GF-D8 (cell line): ENCODE data around the gene RNF31.

Source experiments
- DNase-seq: peaks from one replicate; lab custom pipeline; 2025; lab: John Stamatoyannopoulos, UW

Gene RNF31

GRCh38 chr14:24137529-24138395 is 9.5 kb upstream of the RNF31 start:
- no peak for DNase-seq

DNA sequence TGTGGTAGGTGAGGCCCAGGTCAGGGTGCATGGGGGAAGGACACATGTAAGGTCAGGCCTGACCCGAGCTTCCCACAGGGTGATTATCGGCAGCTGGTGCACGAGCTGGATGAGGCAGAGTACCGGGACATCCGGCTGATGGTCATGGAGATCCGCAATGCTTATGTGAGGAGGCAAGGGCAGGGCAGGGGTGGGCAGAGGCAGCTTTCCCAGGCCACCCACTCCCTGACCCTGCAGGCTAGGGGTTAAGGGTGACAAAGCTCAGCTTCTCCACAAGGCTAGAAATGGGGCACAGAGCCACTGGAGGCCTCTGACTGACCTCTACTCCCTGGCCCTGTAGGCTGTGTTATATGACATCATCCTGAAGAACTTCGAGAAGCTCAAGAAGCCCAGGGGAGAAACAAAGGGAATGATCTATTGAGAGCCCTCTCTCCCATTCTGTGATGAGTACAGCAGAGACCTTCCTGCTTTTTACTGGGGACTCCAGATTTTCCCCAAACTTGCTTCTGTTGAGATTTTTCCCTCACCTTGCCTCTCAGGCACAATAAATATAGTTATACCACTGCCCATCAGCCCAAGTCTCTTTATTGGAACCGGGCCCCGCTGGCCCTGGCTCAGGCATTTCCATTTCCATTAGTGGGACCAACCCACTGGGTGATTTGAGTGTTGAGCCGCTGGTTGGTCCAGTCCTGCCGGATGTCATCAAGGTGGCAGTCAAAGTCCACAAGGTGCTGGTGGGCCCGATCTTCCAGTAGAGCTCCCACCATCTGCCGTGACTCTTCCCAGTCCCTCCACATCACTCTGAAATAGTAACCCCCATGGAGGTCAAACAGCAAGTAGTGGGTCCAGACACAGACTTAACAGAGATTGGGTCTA is 8.7 kb upstream of the RNF31 start:
- no peak for DNase-seq

GRCh38 chr14:24139272-24139934 is 7.9 kb upstream of the RNF31 start:
- no peak for DNase-seq

DNA sequence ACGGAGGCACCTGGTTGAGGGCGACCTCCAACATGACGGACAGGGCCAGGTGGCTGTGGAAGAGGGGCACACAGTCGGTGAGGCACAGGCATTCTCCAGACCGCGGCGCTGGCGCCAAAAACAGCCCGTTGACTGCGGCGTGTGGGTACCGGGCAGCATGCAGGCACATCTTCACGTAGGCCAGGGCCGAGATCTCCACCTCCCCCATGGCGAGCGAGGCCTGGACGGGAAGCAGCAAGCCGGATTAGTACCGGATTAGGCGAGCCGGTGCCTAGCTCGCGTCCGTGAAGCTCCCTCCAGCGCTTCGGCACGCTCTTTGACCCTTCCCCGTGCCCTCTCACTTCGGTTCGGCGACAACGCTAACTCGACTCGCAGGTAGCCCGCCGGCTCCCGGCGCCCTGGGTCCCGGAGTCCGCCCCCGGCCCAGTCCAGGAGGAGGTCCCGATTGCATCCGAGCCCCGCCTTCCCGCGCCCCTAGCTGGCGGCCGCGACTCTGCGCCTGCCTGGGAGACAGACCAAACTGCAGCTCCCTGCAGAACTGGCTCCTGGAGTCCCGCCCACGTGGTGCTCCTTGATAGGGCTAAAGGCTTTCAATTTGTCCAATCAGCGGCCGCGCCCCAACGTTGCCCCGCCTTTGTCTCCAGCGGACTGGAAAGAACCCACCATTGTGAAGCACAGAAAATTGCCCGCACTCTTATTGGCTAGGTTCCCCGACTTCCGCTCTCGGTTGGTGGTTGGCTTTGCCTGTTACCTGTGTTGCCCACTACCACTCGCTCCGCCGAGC is 6.0 kb upstream of the RNF31 start, which contains the start of gene EMC9:
TSS of gene EMC9 (minus strand) at position 495 of the 784 bp plus-strand sequence. CDS start at position 208, 287 bp downstream.
- DNase-seq, result peak; percentile 98

DNA sequence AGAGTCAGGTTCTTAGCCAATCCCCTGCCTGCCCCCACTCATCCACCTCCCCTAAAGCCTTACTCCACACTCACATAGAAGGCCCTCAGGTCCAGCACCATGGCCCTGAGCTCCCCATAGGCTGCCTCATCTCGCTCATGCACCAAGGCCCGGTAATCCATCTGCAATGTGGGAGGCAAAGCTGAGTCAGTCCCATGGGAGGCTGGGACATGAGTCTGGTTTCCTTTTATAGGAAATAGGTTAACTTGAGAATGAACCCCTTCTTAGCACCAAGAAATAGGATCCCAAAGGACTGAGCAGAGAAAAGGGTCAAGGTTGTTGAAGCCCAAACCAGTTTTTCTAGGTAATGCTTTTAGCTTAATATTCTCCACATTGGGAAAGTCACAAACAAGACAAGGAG is 3.8 kb upstream of the RNF31 start:
- no peak for DNase-seq

GRCh38 chr14:24144451-24144850 is 2.8 kb upstream of the RNF31 start:
- no peak for DNase-seq

- no peak for DNase-seq
These were observed 2.1 kb upstream of the RNF31 start for GRCh38 chr14:24145219-24145618.

- DNase-seq, result no peak
These were observed 1.4 kb upstream of the RNF31 start for GRCh38 chr14:24145690-24146452.

GRCh38 chr14:24146453-24146977 is 783 bp upstream of the RNF31 start, which contains the start of gene PSME2:
Gene PSME2, minus strand, starts transcription at chr14:24146610. Its CDS starts 29 bp downstream, at chr14:24146581.
- peak; percentile 85 for DNase-seq

- no peak for DNase-seq
These were observed 597 bp downstream of the RNF31 start for GRCh38 chr14:24147761-24148428.

DNA sequence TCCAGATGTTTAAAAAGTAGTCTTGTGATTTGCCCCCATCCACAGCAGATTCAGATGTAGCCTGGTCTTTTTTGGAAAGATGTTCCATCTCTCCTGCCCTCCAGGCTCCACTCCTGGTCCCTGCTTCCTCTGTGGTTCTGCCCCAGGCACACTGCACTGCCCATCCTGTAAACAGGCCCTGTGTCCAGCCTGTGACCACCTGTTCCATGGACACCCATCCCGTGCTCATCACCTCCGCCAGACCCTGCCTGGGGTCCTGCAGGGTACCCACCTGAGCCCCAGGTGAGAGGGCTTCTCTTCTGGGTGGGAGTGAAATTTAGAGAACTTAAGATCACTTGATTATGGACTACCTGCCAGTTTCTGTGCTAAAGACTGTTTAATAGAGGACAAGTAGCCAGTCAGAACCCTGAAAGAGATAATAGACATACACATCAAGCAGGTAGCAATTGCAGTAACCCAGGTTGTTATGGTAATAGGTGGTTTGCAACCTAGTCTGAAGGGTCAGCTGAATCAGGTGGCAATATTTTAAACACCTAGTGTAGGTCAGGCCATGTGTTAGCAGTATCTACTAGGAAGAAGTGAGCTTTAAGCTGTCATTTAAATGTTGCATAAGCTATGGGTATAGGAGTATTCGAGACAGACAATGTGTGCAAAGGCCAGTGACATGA is 2.1 kb downstream of the RNF31 start:
- no peak for DNase-seq

- DNase-seq, result no peak
These were observed 2.8 kb downstream of the RNF31 start for GRCh38 chr14:24150061-24150460.

- no peak for DNase-seq
These were observed 3.3 kb downstream of the RNF31 start for GRCh38 chr14:24150567-24150966.

GRCh38 chr14:24150993-24151392 is 3.7 kb downstream of the RNF31 start:
- DNase-seq, result no peak

DNA sequence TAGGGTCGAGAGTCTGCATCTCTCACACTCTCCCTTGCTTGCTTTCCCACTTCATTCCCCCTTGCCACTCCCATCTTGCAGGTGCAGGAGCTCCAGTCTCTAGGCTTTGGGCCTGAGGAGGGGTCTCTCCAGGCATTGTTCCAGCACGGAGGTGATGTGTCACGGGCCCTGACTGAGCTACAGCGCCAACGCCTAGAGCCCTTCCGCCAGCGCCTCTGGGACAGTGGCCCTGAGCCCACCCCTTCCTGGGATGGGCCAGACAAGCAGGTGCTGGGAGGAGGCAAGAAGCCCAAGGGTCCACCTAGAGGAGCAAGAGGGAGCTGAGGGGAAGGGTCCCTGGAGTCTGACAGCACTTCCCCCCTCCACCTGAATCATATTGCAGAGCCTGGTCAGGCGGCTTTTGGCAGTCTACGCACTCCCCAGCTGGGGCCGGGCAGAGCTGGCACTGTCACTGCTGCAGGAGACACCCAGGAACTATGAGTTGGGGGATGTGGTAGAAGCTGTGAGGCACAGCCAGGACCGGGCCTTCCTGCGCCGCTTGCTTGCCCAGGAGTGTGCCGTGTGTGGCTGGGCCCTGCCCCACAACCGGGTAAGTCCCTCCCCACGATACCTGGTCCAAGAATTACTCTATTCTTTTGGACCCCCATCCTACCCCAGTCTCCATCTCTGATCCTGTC is 4.2 kb downstream of the RNF31 start:
- no peak for DNase-seq

GRCh38 chr14:24155100-24155499 is 7.8 kb downstream of the RNF31 start:
- DNase-seq, result no peak

- DNase-seq, result no peak
These were observed 9.5 kb downstream of the RNF31 start for GRCh38 chr14:24156840-24157239.

GRCh38 chr14:24157331-24157730 is 10.0 kb downstream of the RNF31 start:
- no peak for DNase-seq
